ENCODE measurements around the gene ACAD10.
"Not testable (repeated sequence)": the region's sequence is repeated elsewhere in the genome, so short reads cannot be mapped to it uniquely, and the experiment has no call there.

The ACAD10 gene

GRCh38 chr12:111687255-111687654, 1.4 kb downstream of the ACAD10 start:
- DNase-seq (ENCODE audit: low read depth), result no peak

- DNase-seq (ENCODE audit: low read depth), result no peak
Measured at GRCh38 chr12:111687952-111688351, 2.1 kb downstream of the ACAD10 start.

GRCh38 chr12:111691262-111691661, 5.4 kb downstream of the ACAD10 start:
- DNase-seq (ENCODE audit: low read depth), result no peak

- no peak for DNase-seq (ENCODE audit: low read depth)
Measured at GRCh38 chr12:111692575-111693210, 6.8 kb downstream of the ACAD10 start.

- DNase-seq (ENCODE audit: low read depth), result no peak
Measured at GRCh38 chr12:111693818-111694217, 8.0 kb downstream of the ACAD10 start.

- DNase-seq (ENCODE audit: low read depth), result no peak
Measured at GRCh38 chr12:111699962-111700361, 14.1 kb downstream of the ACAD10 start.

- DNase-seq (ENCODE audit: low read depth), result no peak
Measured at GRCh38 chr12:111705672-111706071, 19.8 kb downstream of the ACAD10 start.

GRCh38 chr12:111706145-111706544, 20.3 kb downstream of the ACAD10 start:
- DNase-seq (ENCODE audit: low read depth), result no peak

GRCh38 chr12:111715279-111715678, 29.4 kb downstream of the ACAD10 start:
- no peak for DNase-seq (ENCODE audit: low read depth)

- not testable (repeated sequence) for DNase-seq (ENCODE audit: low read depth)
Measured at GRCh38 chr12:111719316-111719715, 33.5 kb downstream of the ACAD10 start.

- no peak for DNase-seq (ENCODE audit: low read depth)
Measured at GRCh38 chr12:111720457-111720856, 34.6 kb downstream of the ACAD10 start.

GRCh38 chr12:111723646-111724360, 38.0 kb downstream of the ACAD10 start:
- not testable (repeated sequence) for DNase-seq (ENCODE audit: low read depth)

- no peak for DNase-seq (ENCODE audit: low read depth)
Measured at GRCh38 chr12:111728795-111729194, 42.9 kb downstream of the ACAD10 start.

- DNase-seq (ENCODE audit: low read depth), result no peak
Measured at GRCh38 chr12:111730420-111730819, 44.6 kb downstream of the ACAD10 start.

GRCh38 chr12:111732786-111733185, 46.9 kb downstream of the ACAD10 start:
- DNase-seq (ENCODE audit: low read depth), result no peak

- no peak for DNase-seq (ENCODE audit: low read depth)
Measured at GRCh38 chr12:111733340-111733915, 47.6 kb downstream of the ACAD10 start.

- not testable (repeated sequence) for DNase-seq (ENCODE audit: low read depth)
Measured at GRCh38 chr12:111739524-111739923, 53.7 kb downstream of the ACAD10 start.

GRCh38 chr12:111741235-111741812, 55.5 kb downstream of the ACAD10 start:
- no peak for DNase-seq (ENCODE audit: low read depth)

- no peak for DNase-seq (ENCODE audit: low read depth)
Measured at GRCh38 chr12:111745211-111745610, 59.4 kb downstream of the ACAD10 start.

GRCh38 chr12:111747333-111747732, 61.5 kb downstream of the ACAD10 start:
- DNase-seq (ENCODE audit: low read depth), result no peak

- no peak for DNase-seq (ENCODE audit: low read depth)
Measured at GRCh38 chr12:111748151-111748672, 62.4 kb downstream of the ACAD10 start.

GRCh38 chr12:111748867-111749266, 63.0 kb downstream of the ACAD10 start:
- DNase-seq (ENCODE audit: low read depth), result no peak

- no peak for DNase-seq (ENCODE audit: low read depth)
Measured at GRCh38 chr12:111749391-111749790, 63.5 kb downstream of the ACAD10 start.

All from activated gamma-delta T cell treated with anti-CD3 and anti-CD28 coated beads, Interleukin-2, amount 50 U/mL, for 16 hours (primary cell).